Breast epithelium (tissue), 4 donors: ENCODE data around the gene DMXL2. TPM values are rescaled to one million over a fixed set of nuclear protein-coding genes. Genes with fewer than 3 reads are reported as not detected.

Experiments used
- DNase-seq, 2 donors: peaks; one replicate each; pipeline ENCODE4 v3.0.0-alpha.2; 2019; ENCODE audit warnings: low spot score in 2 of 2
- H3K27ac ChIP-seq, 2 donors: fragments of 200-600 bp; sonication (generic) in 1 of 2; one replicate each; pipeline ENCODE4 v1.5.1; 2016 to 2019; ENCODE audit warnings: mild to moderate bottlenecking in 1 of 2
- H3K27me3 ChIP-seq, 2 donors: fragments of 200-600 bp; sonication (generic) in 1 of 2; one replicate each; pipeline versions ENCODE4 v1.5.1 to v1.6.0; 2017 to 2019; ENCODE audit warnings: control low read depth in 1 of 2, mild to moderate bottlenecking in 1 of 2
- H3K36me3 ChIP-seq: fragments of 200-600 bp; one replicate; pipeline ENCODE4 v1.5.1; 2019
- H3K4me1 ChIP-seq, 2 donors: fragments of 200-600 bp; sonication (generic); one replicate each; pipeline ENCODE4 v1.5.1; 2016 to 2019; ENCODE audit warnings: control low read depth in 1 of 2
- H3K4me3 ChIP-seq, 3 donors: fragments of 200-600 bp; sonication (generic); 1 replicate in 2 of 3; 2 replicates in 1 of 3; pipeline ENCODE4 v1.5.1; 2016 to 2019; ENCODE audit warnings: mild to moderate bottlenecking in 3 of 3, moderate library complexity in 2 of 3
- H3K9me3 ChIP-seq, 2 donors: fragments of 200-600 bp; sonication (generic) in 1 of 2; one replicate each; pipeline ENCODE4 v1.5.1; 2016 to 2019; ENCODE audit warnings: control low read depth in 1 of 2
- POLR2A ChIP-seq: fragments of 450-650 bp; IDR thresholded peaks from one replicate; pipeline ENCODE4 v1.6.1; 2016; ENCODE audit warnings: antibody characterized with exemption, mild to moderate bottlenecking, moderate library complexity
- POLR2AphosphoS5 ChIP-seq, 3 donors: sonication (generic); formaldehyde crosslinking; IDR thresholded peaks; one replicate each; pipeline ENCODE4 v1.6.1; 2017; ENCODE audit warnings: antibody characterized with exemption in 3 of 3
- intact Hi-C: fragments of 100-400 bp; cut with DNase I; formaldehyde crosslinking; loops from one replicate; pipeline ENCODE4 v1.15.1; 2023; ENCODE audit warnings: low total_unique reads
- total RNA-seq, 3 donors: library from RNA; depleted of rRNA; stranded (reverse); fragments of >200 nt; gene quantifications; one replicate each; pipeline ENCODE4 v1.1.0, GENCODE V29; 2016
- TF ChIP-seq, protein P1 (sequence below), 3 donors: fragments of 450-650 bp; IDR thresholded peaks; one replicate each; pipeline ENCODE4 v1.5.1; 2016 to 2017; ENCODE audit warnings: antibody characterized with exemption in 3 of 3, mild to moderate bottlenecking in 3 of 3, moderate library complexity in 3 of 3

The DMXL2 gene
- total RNA-seq, 3 donors from 2014 or later = 28.5 to 73.9 (median 36.4) TPM

DNA sequence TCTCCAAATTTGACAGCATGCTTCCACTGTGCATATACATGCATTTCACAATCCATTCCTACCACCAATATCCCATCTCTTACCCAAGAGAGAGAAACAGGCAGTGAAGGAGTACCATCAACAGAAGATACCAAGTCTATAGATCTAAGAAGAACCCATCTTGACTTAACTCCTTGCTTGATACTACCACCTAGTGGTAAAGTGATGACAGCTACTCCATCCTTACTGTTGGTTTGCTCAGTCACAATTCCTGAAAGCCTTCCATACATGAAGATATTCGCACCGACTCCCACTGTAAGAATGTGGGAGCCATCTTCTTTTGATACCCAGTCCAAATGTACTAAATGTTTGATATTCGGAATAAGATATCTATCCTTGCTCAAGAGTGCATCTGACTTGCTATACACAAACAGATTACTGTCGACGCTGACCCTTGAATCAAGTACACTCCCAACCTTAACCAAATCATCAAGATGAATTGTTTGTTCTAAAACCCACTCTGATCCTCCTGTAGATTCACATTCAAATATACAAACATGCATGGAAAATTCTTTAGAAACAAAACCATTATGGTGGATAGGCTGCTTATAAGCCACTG lies 123.1 kb downstream of the DMXL2 start:
- intact Hi-C loops = no loop called here
- Histone ChIP-seq H3K27me3 (no peaks in the 10 kb centered on the region), H3K36me3 (no peaks in the 10 kb centered on the region), H3K27ac (no peak overlapping the region), H3K4me1 (no peaks in the 10 kb centered on the region), H3K9me3 (no peaks in the 10 kb centered on the region), H3K4me3 (no peak overlapping the region)
- TF ChIP-seq POLR2AphosphoS5 (IDR thresholded peaks at IDR 0.05) = no peak
- TF ChIP-seq, protein P1, sequence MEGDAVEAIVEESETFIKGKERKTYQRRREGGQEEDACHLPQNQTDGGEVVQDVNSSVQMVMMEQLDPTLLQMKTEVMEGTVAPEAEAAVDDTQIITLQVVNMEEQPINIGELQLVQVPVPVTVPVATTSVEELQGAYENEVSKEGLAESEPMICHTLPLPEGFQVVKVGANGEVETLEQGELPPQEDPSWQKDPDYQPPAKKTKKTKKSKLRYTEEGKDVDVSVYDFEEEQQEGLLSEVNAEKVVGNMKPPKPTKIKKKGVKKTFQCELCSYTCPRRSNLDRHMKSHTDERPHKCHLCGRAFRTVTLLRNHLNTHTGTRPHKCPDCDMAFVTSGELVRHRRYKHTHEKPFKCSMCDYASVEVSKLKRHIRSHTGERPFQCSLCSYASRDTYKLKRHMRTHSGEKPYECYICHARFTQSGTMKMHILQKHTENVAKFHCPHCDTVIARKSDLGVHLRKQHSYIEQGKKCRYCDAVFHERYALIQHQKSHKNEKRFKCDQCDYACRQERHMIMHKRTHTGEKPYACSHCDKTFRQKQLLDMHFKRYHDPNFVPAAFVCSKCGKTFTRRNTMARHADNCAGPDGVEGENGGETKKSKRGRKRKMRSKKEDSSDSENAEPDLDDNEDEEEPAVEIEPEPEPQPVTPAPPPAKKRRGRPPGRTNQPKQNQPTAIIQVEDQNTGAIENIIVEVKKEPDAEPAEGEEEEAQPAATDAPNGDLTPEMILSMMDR (IDR thresholded peaks at IDR 0.05) = no peak
- no peak for TF ChIP-seq POLR2A
- no peak for DNase-seq

- Histone ChIP-seq H3K4me1 (no peaks in the 10 kb centered on the region), H3K9me3 (no peaks in the 10 kb centered on the region), H3K27ac (no peak overlapping the region), H3K36me3 (no peaks in the 10 kb centered on the region), H3K27me3 (no peaks in the 10 kb centered on the region), H3K4me3 (no peak overlapping the region)
- TF ChIP-seq, protein P1 (IDR thresholded peaks at IDR 0.05) = no peak
- no peak for TF ChIP-seq POLR2A
- TF ChIP-seq POLR2AphosphoS5 (IDR thresholded peaks at IDR 0.05) = no peak
- no peak for DNase-seq
- intact Hi-C loops = no loop called here
Observed at GRCh38 chr15:51497806-51498205, 124.8 kb downstream of the DMXL2 start.

- Histone ChIP-seq H3K27me3 (no peaks in the 10 kb centered on the region), H3K4me3 (no peak overlapping the region), H3K9me3 (no peaks in the 10 kb centered on the region), H3K4me1 (no peaks in the 10 kb centered on the region), H3K36me3 (no peaks in the 10 kb centered on the region), H3K27ac (no peak overlapping the region)
- no peak for TF ChIP-seq POLR2AphosphoS5 (IDR thresholded peaks at IDR 0.05)
- TF ChIP-seq, protein P1 (IDR thresholded peaks at IDR 0.05) = no peak
- no peak for TF ChIP-seq POLR2A
- no peak for DNase-seq
- intact Hi-C loops = no loop called here
Observed at GRCh38 chr15:51496246-51496645, 126.3 kb downstream of the DMXL2 start.

DNA sequence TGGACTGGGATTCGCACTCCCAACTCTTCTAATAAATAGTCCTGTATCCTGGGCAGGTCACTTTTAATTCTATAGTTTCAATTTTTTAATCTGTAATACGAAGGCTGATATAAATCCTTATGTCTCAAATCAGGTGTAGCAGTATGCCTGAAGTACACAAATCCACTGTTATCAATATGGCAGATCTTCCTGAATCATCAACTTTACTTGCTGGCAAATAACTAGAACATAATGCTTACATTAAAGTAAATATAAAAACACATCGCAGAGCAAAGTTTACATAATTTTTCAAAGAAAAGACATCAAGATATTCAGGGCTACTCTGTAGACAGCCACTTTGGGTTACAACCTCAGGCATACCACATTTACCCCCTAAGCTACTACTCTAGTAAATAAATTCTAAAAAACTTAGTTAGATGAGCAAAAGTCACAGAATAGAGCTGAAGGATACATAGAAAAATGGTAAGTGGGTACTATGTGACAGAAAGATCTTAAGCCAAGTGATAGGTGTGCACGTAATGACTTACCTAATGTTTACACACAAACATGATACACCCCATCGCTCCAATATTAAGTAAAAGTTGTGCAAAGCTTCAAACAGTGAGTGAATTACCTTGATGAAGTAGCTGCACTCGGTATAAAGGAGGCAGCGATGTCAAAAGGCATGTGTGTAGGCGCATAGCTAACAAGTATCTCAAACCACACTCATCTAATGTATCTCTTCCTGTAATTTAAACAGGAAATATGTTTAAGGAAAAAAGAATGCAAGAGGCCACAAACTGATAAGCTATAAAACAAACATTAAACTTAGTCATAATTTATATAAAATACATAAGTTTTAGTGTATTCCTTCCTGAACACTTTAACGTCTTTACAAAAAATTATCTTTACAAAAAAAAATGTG lies 127.9 kb downstream of the DMXL2 start:
- Histone ChIP-seq H3K27ac (no peak overlapping the region), H3K4me1 (no peaks in the 10 kb centered on the region), H3K4me3 (no peak overlapping the region), H3K9me3 (no peaks in the 10 kb centered on the region), H3K27me3 (no peaks in the 10 kb centered on the region), H3K36me3 (no peaks in the 10 kb centered on the region)
- intact Hi-C loops = no loop called here
- no peak for DNase-seq
- TF ChIP-seq, protein P1 (IDR thresholded peaks at IDR 0.05) = no peak
- TF ChIP-seq POLR2AphosphoS5 (IDR thresholded peaks at IDR 0.05) (no peak), POLR2A (no peak)

GRCh38 chr15:51493892-51494291 lies 128.7 kb downstream of the DMXL2 start:
- H3K27me3 ChIP-seq = no peaks in the 10 kb centered on the region
- H3K4me1 ChIP-seq = no peaks in the 10 kb centered on the region
- H3K36me3 ChIP-seq = no peaks in the 10 kb centered on the region
- intact Hi-C loops = no loop called here
- H3K4me3 ChIP-seq = no peak overlapping the region
- no peak overlapping the region for H3K27ac ChIP-seq
- no peaks in the 10 kb centered on the region for H3K9me3 ChIP-seq
- no peak for DNase-seq
- TF ChIP-seq POLR2AphosphoS5 (IDR thresholded peaks at IDR 0.05) (no peak), POLR2A (no peak)
- TF ChIP-seq, protein P1 (IDR thresholded peaks at IDR 0.05) = no peak
